K562 (cell line): ENCODE data around the gene NDOR1. TPM values are rescaled to one million over a fixed set of nuclear protein-coding genes. Genes with fewer than 3 reads are reported as not detected.

Experiments used
- CCNT2 ChIP-seq: IDR thresholded peaks from 2 replicates; pipeline ENCODE4 v1.6.1; 2011; ENCODE audit warnings: borderline replicate concordance, low read depth, mild to moderate bottlenecking, moderate library complexity, mixed read lengths, low read length; ENCODE audit not compliant: insufficient read length; ENCODE audit errors: extremely low read depth
- CGGBP1 ChIP-seq: fragments of 250-450 bp; sonication (Bioruptor Pico); IDR thresholded peaks from 2 replicates; pipeline ENCODE4 v1.9.0; 2021; ENCODE audit warnings: mild to moderate bottlenecking
- CHD2 ChIP-seq: IDR thresholded peaks from 2 replicates; pipeline ENCODE4 v1.6.1; 2011; ENCODE audit warnings: low read depth, low read length
- CUX1 ChIP-seq: fragments of 200-800 bp; sonication (Bioruptor generic); IDR thresholded peaks from 2 replicates; pipeline ENCODE4 v1.6.1; 2016; ENCODE audit warnings: missing genetic modification characterization, missing compliant biosample characterization
- DDX20 ChIP-seq: fragments of 450-650 bp; IDR thresholded peaks from 2 replicates; pipeline ENCODE4 v1.6.1; 2016; ENCODE audit warnings: missing genetic modification characterization, low read depth, mild to moderate bottlenecking, missing compliant biosample characterization, moderate library complexity
- GATAD2B ChIP-seq: fragments of 450-650 bp; IDR thresholded peaks from 2 replicates; pipeline ENCODE4 v1.6.1; 2017; ENCODE audit warnings: mild to moderate bottlenecking, borderline replicate concordance
- JUND ChIP-seq, 2 experiments: IDR thresholded peaks; 2 replicates in 1 of 2; 3 replicates in 1 of 2; pipeline ENCODE4 v1.6.1; 2011; ENCODE audit warnings: borderline replicate concordance in 2 of 2, low read depth in 2 of 2, low read length in 2 of 2, improper control_type of control experiment in 1 of 2, missing biosample characterization in 1 of 2, missing genetic modification characterization in 1 of 2, missing genetic modification reagents in 1 of 2
- NR3C1 ChIP-seq: sonication (generic); formaldehyde crosslinking; IDR thresholded peaks from 2 replicates; pipeline ENCODE4 v1.8.1; 2022; ENCODE audit warnings: missing genetic modification reagents
- PHB2 ChIP-seq: fragments of 450-650 bp; IDR thresholded peaks from 2 replicates; pipeline ENCODE4 v1.6.1; 2017; ENCODE audit warnings: low read depth
- RNF2 ChIP-seq: sonication (generic); IDR thresholded peaks from 2 replicates; pipeline ENCODE4 v1.6.1; 2016
- SMAD1 ChIP-seq: fragments of 150-350 bp; IDR thresholded peaks from 2 replicates; pipeline ENCODE4 v1.6.1; 2014; ENCODE audit warnings: low read length, low read depth; ENCODE audit not compliant: partially characterized antibody
- ZBTB2 ChIP-seq: fragments of 450-650 bp; IDR thresholded peaks from 2 replicates; pipeline ENCODE4 v1.6.1; 2016; ENCODE audit warnings: antibody characterized with exemption
- ZNF224 ChIP-seq: sonication (generic); formaldehyde crosslinking; IDR thresholded peaks from 2 replicates; pipeline ENCODE4 v1.8.0; 2022; ENCODE audit warnings: mild to moderate bottlenecking, missing genetic modification reagents
- ZNF324 ChIP-seq: fragments of 250-450 bp; sonication (Bioruptor Pico); IDR thresholded peaks from 2 replicates; pipeline ENCODE4 v1.4.0; 2020; ENCODE audit warnings: mild to moderate bottlenecking
- ZNF431 ChIP-seq: sonication (generic); formaldehyde crosslinking; IDR thresholded peaks from 2 replicates; pipeline ENCODE4 v1.8.0; 2022; ENCODE audit warnings: mild to moderate bottlenecking, missing genetic modification reagents
- ZNF696 ChIP-seq: fragments of 250-450 bp; sonication (Bioruptor Pico); conservative IDR thresholded peaks from 2 replicates; pipeline ENCODE4 v1.4.0; 2020; ENCODE audit warnings: mild to moderate bottlenecking, moderate library complexity
- ZNF830 ChIP-seq: fragments of 250-450 bp; sonication (Bioruptor Pico); IDR thresholded peaks from 2 replicates; pipeline ENCODE4 v1.5.0; 2021; ENCODE audit warnings: mild to moderate bottlenecking
- polyA plus RNA-seq, 8 experiments: library from polyadenylated mRNA; depleted of rRNA in 4 of 8; stranded (reverse) in 5 of 8; unstranded in 3 of 8; fragments of >200 nt; fragmentation: Nextera tagmentation in 2 of 8; fragmentation: Illumina TruSeq in 1 of 8; extraction: Ambion mirVana in 2 of 8; extraction: Trizol in 1 of 8; gene quantifications; 2 replicates each; pipeline versions ENCODE4 v1.2.1 to v1.2.3, GENCODE V29; 2011 to 2014; ENCODE audit warnings: inconsistent platforms in 1 of 8, missing spikeins in 1 of 8
- total RNA-seq, 7 experiments: library from RNA; depleted of rRNA in 6 of 7; stranded (reverse); fragments of >200 nt in 6 of 7; fragmentation: Illumina TruSeq in 2 of 7; extraction: Trizol in 2 of 7; gene quantifications; 2 replicates each; pipeline versions ENCODE4 v1.2.1 to v1.2.3, GENCODE V29; 2011 to 2021; ENCODE audit warnings: low replicate concordance in 1 of 7
- TF ChIP-seq, protein P1 (sequence below): fragments of 450-650 bp; IDR thresholded peaks from 2 replicates; pipeline ENCODE4 v1.7.1; 2018; ENCODE audit warnings: mild to moderate bottlenecking, low read depth; ENCODE audit not compliant: partially characterized antibody

Gene NDOR1
- total and polyA plus RNA-seq, 9 of the 15 experiments (the other 6 are each of a cell fraction or from before 2014, with no cell fraction given) = 0.06 to 36.9 (median 6.9) TPM

DNA sequence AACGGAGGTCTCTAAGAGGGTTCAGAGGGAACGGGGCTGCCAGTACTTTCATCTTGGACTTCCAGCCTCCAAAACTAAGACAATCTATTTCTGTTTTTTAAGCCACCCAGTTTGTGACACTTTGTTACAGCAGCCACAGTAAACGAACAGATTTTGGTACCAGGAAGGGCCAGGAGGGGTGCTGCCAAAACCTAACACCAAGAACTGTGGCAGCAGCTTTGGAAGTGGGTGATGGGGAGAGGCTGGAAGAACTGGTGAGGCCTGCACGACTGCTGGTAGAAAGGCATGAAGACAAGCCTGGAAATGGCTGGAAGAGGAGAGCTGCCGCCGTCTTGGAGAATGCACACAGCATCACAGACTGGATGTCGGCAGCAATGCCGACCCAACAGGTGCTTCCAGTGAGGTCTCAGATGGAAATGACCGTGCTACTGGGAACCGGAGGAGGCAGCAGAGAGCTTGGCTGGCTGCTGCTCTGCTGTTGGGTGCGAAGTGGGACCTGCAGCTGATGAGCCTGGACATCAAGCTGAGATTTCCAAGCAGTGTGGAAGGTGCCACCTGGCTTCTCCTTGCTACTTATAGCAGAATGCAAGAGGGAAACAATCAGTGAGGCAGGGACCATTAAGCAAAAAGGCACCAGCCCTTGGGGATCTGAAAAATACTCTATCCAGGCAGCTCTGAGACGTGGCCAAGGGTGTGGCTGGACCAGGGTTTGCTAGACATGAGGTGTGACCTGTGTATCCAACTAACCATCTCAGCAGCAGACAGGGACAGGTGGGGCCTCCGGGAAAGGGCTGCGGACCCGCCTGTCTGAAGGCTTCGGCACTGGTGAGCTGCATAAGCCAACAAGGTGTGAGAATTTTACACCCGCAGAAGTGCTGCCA, 29.0 kb upstream of the NDOR1 start (continued):
- TF ChIP-seq, protein P1, sequence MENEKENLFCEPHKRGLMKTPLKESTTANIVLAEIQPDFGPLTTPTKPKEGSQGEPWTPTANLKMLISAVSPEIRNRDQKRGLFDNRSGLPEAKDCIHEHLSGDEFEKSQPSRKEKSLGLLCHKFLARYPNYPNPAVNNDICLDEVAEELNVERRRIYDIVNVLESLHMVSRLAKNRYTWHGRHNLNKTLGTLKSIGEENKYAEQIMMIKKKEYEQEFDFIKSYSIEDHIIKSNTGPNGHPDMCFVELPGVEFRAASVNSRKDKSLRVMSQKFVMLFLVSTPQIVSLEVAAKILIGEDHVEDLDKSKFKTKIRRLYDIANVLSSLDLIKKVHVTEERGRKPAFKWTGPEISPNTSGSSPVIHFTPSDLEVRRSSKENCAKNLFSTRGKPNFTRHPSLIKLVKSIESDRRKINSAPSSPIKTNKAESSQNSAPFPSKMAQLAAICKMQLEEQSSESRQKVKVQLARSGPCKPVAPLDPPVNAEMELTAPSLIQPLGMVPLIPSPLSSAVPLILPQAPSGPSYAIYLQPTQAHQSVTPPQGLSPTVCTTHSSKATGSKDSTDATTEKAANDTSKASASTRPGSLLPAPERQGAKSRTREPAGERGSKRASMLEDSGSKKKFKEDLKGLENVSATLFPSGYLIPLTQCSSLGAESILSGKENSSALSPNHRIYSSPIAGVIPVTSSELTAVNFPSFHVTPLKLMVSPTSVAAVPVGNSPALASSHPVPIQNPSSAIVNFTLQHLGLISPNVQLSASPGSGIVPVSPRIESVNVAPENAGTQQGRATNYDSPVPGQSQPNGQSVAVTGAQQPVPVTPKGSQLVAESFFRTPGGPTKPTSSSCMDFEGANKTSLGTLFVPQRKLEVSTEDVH = peak; percentile 23
- TF ChIP-seq CHD2 = no peak
- no peak for TF ChIP-seq DDX20 (tag)
- TF ChIP-seq CUX1 (CRISPR knock-in tag) = no peak
- no peak for TF ChIP-seq JUND (IDR thresholded peaks at IDR 0.05; ENCODE audit: borderline replicate concordance, low read depth, low read length)
- TF ChIP-seq JUND (tag; IDR thresholded peaks at IDR 0.05; ENCODE audit: borderline replicate concordance, low read depth, low read length) = no peak
- no peak for TF ChIP-seq PHB2
- TF ChIP-seq ZNF696 (CRISPR knock-in tag) = no peak
- TF ChIP-seq RNF2 = no peak
- no peak for TF ChIP-seq NR3C1 (CRISPR knock-in tag)
- TF ChIP-seq GATAD2B = no peak
- no peak for TF ChIP-seq SMAD1
- TF ChIP-seq ZNF324 (CRISPR knock-in tag) = no peak
- no peak for TF ChIP-seq ZNF830 (CRISPR knock-in tag)
- no peak for TF ChIP-seq CGGBP1
- no peak for TF ChIP-seq ZNF224
- no peak for TF ChIP-seq CCNT2
- no peak for TF ChIP-seq ZNF431 (CRISPR knock-in tag)
- TF ChIP-seq ZBTB2 = no peak
